ENCODE data around the gene RBAK. TPM values are rescaled to one million over a fixed set of nuclear protein-coding genes. Genes with fewer than 3 reads are reported as not detected.

RBAK gene
- total RNA-seq, 2 experiments from 2014 or later: 11.0 to 12.4 TPM

DNA sequence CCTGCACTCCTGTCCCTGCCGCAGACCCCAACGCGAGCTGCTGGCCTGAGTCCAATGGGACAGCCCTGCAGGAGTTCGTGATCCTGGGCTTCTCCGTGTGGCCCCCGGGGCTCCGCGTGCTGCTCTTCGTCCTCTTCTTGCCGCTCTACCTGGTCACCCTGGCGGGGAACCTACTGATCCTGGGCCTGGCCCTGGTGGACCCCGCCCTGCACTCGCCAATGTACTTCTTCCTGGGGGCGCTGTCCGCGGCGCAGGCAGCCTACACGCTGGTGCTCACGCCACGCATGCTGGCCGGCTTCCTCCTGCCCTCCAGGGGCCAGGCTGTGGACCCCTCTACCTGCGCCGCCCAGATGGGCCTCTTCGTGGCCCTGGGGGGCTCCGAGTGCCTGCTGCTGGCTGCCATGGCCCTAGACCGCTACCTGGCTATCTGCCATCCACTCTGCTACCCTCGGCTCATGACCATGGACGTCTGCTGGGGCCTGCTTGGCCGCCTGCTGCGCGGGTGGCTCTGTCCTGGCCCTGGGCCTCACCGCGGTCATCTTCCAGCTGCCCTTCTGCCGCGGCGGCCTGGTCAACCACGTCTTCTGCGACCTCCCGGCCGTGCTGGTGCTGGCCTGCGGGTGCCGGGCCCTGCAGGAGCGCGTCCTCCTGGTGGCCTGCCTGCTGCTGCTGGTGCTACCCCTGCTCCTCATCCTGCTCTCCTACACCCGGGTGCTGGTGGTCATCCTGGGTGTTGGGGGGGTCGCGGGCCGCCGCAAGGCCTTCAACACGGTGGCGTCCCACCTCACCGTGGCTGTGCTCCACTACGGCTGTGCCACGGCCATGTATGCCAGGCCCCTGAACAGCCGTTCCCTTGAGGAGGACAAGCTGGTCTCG, 71.7 kb downstream of the RBAK start:
- Mint-ChIP-seq H3K36me3 (ENCODE audit: low read depth) (no peaks in the 10 kb centered on the region), H3K9me3 (no peaks in the 10 kb centered on the region), H3K4me1 (ENCODE audit: low read depth) (peaks cover 4% of the 10 kb centered on the region), H3K27ac (no peak overlapping the region), H3K4me3 (no peak overlapping the region), H3K27me3 (peaks cover 5% of the 10 kb centered on the region)
- POLR2A ChIA-PET: no interaction called here
- no peaks in the 10 kb centered on the region for H3K9me3 ChIP-seq (ENCODE audit: control insufficient read depth in 1 of 2, insufficient read depth in 1 of 2, low read length in 2 of 2)
- no peak overlapping the region for H3K4me3 ChIP-seq (ENCODE audit: low read length)
- H3K4me1 ChIP-seq (ENCODE audit: insufficient read depth, low read length): peaks cover 3% of the 10 kb centered on the region
- TF ChIP-seq, protein P1, sequence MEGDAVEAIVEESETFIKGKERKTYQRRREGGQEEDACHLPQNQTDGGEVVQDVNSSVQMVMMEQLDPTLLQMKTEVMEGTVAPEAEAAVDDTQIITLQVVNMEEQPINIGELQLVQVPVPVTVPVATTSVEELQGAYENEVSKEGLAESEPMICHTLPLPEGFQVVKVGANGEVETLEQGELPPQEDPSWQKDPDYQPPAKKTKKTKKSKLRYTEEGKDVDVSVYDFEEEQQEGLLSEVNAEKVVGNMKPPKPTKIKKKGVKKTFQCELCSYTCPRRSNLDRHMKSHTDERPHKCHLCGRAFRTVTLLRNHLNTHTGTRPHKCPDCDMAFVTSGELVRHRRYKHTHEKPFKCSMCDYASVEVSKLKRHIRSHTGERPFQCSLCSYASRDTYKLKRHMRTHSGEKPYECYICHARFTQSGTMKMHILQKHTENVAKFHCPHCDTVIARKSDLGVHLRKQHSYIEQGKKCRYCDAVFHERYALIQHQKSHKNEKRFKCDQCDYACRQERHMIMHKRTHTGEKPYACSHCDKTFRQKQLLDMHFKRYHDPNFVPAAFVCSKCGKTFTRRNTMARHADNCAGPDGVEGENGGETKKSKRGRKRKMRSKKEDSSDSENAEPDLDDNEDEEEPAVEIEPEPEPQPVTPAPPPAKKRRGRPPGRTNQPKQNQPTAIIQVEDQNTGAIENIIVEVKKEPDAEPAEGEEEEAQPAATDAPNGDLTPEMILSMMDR (IDR thresholded peaks at IDR 0.05): no peak
- H3K36me3 ChIP-seq (ENCODE audit: insufficient read depth, low read length): no peaks in the 10 kb centered on the region
- intact Hi-C loops (cut with DNase I, micrococcal nuclease): no loop called here
- ATAC-seq (ENCODE audit: poor library complexity) (no peak), DNase-seq (no peak)
- peaks cover 0 to 3% of the 10 kb centered on the region in 2 experiments for H3K27me3 ChIP-seq (ENCODE audit: control insufficient read depth in 1 of 2, insufficient read depth in 2 of 2, low read length in 2 of 2)
- no peak overlapping the region for H3K27ac ChIP-seq (ENCODE audit: low read depth in 1 of 2, low read length in 2 of 2)
- CTCF ChIA-PET: no interaction called here

Other genes starting within 250 kb of the RBAK start
- gene PAPOLB, start 183.8 kb upstream of the RBAK start, total RNA-seq: not detected
- not detected for gene RADIL, start 162.1 kb upstream of the RBAK start, total RNA-seq
- gene MMD2, start 86.7 kb upstream of the RBAK start, total RNA-seq: not detected
- 100 to 1,000 TPM; 108 to 114 TPM for gene WIPI2, start 144.4 kb downstream of the RBAK start, total RNA-seq
- 1 to 10 TPM in 1 of 2 experiments, under 1 TPM in 1; 0.39 to 1.1 TPM for gene SLC29A4, start 237.1 kb downstream of the RBAK start, total RNA-seq